ENCODE results near the gene PXDC1.

DNA sequence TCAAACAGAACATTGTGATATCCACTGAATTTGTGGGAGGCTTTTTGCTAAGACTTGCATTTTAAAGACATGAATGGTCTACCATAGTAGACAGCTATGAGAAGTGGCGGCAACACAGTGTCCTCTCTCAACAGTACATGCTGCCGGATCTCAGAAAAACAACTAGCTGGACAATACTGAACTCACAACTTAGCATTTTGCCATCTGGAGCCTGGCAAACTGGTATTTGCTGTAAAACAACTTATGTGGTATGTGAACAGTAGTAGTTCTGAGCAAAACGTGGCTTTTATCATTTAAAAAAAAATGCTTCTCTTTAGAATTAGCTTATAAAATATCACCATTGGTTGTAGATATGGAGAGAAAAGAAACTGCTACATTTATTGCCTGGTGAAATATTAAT is 3.3 kb upstream of the PXDC1 start:
- TF ChIP-seq EZH2 (IDR thresholded peaks at IDR 0.05; ENCODE audit: low read depth) = no peak
- TF ChIP-seq, protein P1, sequence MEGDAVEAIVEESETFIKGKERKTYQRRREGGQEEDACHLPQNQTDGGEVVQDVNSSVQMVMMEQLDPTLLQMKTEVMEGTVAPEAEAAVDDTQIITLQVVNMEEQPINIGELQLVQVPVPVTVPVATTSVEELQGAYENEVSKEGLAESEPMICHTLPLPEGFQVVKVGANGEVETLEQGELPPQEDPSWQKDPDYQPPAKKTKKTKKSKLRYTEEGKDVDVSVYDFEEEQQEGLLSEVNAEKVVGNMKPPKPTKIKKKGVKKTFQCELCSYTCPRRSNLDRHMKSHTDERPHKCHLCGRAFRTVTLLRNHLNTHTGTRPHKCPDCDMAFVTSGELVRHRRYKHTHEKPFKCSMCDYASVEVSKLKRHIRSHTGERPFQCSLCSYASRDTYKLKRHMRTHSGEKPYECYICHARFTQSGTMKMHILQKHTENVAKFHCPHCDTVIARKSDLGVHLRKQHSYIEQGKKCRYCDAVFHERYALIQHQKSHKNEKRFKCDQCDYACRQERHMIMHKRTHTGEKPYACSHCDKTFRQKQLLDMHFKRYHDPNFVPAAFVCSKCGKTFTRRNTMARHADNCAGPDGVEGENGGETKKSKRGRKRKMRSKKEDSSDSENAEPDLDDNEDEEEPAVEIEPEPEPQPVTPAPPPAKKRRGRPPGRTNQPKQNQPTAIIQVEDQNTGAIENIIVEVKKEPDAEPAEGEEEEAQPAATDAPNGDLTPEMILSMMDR (conservative IDR thresholded peaks at IDR 0.05) = no peak
